ENCODE measurements around the gene PARS2. TPM values are rescaled to one million over a fixed set of nuclear protein-coding genes. Genes with fewer than 3 reads are reported as not detected.

PARS2 gene
- total RNA-seq, 1 donor from 2014 or later: 11.5 TPM

DNA sequence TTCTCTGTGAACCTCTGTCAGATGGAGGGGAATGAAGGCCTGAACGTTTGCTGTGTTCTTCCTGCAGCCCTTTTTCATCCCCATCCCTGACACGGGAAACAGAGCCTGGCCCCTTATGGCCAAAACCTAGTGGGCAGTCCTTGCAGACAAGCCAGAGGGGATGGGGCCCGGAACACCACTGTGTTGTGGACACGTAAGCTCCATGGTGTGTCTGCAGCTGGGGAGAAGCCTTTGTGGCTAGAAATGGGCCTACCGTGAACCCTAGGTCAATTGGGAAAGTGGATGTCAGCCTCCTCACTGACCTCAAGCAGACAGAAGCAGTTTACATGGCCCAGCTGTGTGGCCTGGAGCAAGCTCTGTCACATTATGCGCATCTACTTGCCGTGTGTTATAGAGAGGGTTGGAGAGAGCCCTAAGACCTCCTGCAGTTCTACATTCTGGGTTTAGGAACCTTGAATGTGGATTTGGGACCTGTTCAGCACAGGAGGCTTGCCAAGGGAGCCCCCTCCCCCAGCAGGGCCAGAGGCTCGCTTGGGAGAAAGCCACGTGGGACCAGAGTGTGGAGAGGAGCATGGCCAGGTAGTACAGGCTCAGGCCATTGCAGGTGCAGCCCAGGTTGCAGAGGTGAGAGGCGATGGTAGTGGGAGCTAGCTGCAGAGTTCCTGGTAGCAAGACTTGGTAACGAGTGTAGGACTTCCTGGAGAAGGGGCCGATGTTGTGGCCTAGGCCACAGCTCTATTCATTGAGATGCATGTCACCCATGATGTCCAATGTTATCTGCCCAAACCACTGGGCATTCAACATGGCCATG lies 20.7 kb downstream of the PARS2 start:
- no peak for DNase-seq (ENCODE audit: low read depth)
- H3K36me3 ChIP-seq (ENCODE audit: control insufficient read depth, insufficient read depth, low read length): no peaks in the 10 kb centered on the region
- no peak overlapping the region for H3K4me3 ChIP-seq (ENCODE audit: low read depth, low read length)
- TF ChIP-seq, protein P1, sequence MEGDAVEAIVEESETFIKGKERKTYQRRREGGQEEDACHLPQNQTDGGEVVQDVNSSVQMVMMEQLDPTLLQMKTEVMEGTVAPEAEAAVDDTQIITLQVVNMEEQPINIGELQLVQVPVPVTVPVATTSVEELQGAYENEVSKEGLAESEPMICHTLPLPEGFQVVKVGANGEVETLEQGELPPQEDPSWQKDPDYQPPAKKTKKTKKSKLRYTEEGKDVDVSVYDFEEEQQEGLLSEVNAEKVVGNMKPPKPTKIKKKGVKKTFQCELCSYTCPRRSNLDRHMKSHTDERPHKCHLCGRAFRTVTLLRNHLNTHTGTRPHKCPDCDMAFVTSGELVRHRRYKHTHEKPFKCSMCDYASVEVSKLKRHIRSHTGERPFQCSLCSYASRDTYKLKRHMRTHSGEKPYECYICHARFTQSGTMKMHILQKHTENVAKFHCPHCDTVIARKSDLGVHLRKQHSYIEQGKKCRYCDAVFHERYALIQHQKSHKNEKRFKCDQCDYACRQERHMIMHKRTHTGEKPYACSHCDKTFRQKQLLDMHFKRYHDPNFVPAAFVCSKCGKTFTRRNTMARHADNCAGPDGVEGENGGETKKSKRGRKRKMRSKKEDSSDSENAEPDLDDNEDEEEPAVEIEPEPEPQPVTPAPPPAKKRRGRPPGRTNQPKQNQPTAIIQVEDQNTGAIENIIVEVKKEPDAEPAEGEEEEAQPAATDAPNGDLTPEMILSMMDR (IDR thresholded peaks at IDR 0.05; ENCODE audit: insufficient read depth, low read length, poor library complexity, severe bottlenecking): no peak
- H3K27me3 ChIP-seq (ENCODE audit: control insufficient read depth, insufficient read depth, low read length): no peaks in the 10 kb centered on the region

DNA sequence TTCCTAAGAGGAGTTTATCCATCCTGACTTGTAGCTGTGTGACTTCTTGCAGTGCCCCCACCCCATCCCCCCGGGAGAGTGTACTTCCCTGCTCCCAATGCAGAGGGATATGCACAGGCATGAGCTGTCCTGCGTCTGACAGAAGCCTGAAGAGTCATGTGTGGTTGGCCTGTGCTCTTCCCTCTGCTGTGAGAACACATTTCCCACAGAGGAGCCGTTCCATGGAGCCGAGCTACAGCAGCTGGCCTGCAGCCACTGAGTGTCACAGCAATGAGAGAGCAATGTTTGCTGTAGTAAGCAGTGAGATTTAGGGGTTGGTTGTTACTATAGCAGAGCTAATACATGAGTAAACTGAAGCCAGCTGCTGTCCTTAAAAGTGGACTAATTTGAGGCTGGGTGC lies 22.0 kb downstream of the PARS2 start:
- TF ChIP-seq, protein P1 (IDR thresholded peaks at IDR 0.05; ENCODE audit: insufficient read depth, low read length, poor library complexity, severe bottlenecking): no peak
- H3K36me3 ChIP-seq (ENCODE audit: control insufficient read depth, insufficient read depth, low read length): peaks cover 2% of the 10 kb centered on the region
- no peak for DNase-seq (ENCODE audit: low read depth)

DNA sequence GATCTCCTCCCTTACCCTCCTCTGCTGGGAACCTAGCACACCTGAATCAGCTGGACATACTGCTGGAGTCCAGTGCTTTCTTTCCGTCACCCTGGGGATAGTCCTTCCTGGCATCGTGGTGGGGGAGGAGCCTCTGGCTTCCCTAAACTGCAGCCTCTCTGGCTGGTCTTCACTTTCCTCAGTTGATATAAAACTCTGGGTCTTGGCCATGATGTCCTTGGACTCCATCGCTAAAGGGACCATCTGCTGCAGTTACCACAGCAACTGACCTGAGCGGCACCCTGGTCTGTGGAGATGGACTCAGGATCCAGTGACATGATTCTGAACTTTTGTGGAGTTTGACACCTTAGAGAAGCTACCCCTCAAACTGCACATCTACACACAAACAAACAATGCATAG lies 22.8 kb downstream of the PARS2 start:
- Histone ChIP-seq H3K36me3 (ENCODE audit: control insufficient read depth, insufficient read depth, low read length) (peaks cover 2% of the 10 kb centered on the region), H3K4me3 (ENCODE audit: low read depth, low read length) (no peak overlapping the region), H3K27me3 (ENCODE audit: control insufficient read depth, insufficient read depth, low read length) (no peaks in the 10 kb centered on the region)
- TF ChIP-seq, protein P1 (IDR thresholded peaks at IDR 0.05; ENCODE audit: insufficient read depth, low read length, poor library complexity, severe bottlenecking): no peak
- DNase-seq (ENCODE audit: low read depth): no peak

More for the DNA sequence above, 22.0 kb downstream of the PARS2 start:
- no peak overlapping the region for H3K4me3 ChIP-seq (ENCODE audit: low read depth, low read length)
- H3K27me3 ChIP-seq (ENCODE audit: control insufficient read depth, insufficient read depth, low read length): no peaks in the 10 kb centered on the region

DNA sequence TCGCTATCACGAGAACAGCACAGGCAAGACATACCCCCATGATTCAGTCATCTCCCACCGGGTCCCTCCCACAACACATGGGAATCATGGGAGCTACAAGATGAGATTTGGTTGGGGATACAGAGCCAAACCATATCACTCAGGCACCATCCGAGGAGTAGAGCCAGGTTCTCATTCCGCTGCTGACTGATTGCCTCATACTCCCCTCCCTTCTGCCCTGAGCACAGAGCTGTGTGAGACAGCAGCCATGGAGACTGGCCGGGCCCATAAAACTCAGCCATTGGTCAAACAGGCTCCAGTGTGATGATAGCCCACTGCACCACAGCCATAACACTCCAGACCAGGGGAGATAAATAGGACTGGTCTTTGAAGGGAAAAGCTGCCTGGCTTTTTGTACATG lies 26.1 kb downstream of the PARS2 start:
- H3K4me3 ChIP-seq (ENCODE audit: low read depth, low read length): no peak overlapping the region
- DNase-seq (ENCODE audit: low read depth): no peak
- H3K36me3 ChIP-seq (ENCODE audit: control insufficient read depth, insufficient read depth, low read length): peaks cover 2% of the 10 kb centered on the region
- no peaks in the 10 kb centered on the region for H3K27me3 ChIP-seq (ENCODE audit: control insufficient read depth, insufficient read depth, low read length)
- TF ChIP-seq, protein P1 (IDR thresholded peaks at IDR 0.05; ENCODE audit: insufficient read depth, low read length, poor library complexity, severe bottlenecking): no peak

DNA sequence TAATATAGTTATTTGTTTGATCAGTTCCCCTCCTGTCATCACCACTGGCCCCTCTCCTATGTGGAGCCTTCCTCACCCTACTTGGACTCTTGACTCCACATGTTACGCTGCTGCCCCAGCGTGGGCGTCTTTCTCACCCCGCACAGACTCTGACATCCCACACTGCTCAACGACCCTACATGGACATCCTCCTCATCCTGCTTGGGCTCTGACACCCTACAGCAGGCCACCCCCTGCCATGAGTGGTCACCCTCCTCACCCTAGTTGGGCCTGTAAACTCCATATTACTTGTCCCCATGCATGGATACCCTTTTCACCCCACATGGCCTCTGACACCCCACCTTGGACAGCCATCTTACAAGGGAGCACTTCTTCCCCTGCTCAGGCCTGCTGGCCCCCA lies 27.6 kb downstream of the PARS2 start:
- DNase-seq (ENCODE audit: low read depth): no peak
- peaks cover 2% of the 10 kb centered on the region for H3K36me3 ChIP-seq (ENCODE audit: control insufficient read depth, insufficient read depth, low read length)
- TF ChIP-seq, protein P1 (IDR thresholded peaks at IDR 0.05; ENCODE audit: insufficient read depth, low read length, poor library complexity, severe bottlenecking): no peak
- H3K4me3 ChIP-seq (ENCODE audit: low read depth, low read length): no peak overlapping the region
- H3K27me3 ChIP-seq (ENCODE audit: control insufficient read depth, insufficient read depth, low read length): no peaks in the 10 kb centered on the region

DNA sequence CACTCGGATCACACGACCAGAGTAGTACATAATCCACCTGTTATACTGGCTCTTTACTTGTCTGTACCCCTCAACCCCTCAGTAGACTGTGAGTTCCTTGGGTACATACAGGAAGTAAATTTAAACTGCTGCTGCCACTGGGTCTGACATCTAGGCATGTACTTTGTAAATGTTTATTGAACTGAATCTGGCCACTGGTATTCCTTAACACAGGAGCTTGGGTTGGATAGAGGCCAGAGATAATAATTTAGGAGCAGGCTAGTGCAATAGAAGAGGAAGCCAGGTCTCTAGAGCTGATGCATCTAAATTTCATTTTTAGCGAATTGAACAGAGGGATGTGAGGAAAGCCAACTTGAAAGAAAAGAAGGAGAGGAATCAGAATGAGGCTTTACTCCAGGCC lies 36.3 kb downstream of the PARS2 start:
- TF ChIP-seq, protein P1 (IDR thresholded peaks at IDR 0.05; ENCODE audit: insufficient read depth, low read length, poor library complexity, severe bottlenecking): no peak
- Histone ChIP-seq H3K4me3 (ENCODE audit: low read depth, low read length) (no peak overlapping the region), H3K36me3 (ENCODE audit: control insufficient read depth, insufficient read depth, low read length) (peaks cover 2% of the 10 kb centered on the region), H3K27me3 (ENCODE audit: control insufficient read depth, insufficient read depth, low read length) (no peaks in the 10 kb centered on the region)
- DNase-seq (ENCODE audit: low read depth): no peak
